Measurements from ENCODE around the gene POLRMT. TPM values are rescaled to one million over a fixed set of nuclear protein-coding genes. Genes with fewer than 3 reads are reported as not detected.

The POLRMT gene
- polyA plus RNA-seq, 1 experiment: 38.6 TPM

DNA sequence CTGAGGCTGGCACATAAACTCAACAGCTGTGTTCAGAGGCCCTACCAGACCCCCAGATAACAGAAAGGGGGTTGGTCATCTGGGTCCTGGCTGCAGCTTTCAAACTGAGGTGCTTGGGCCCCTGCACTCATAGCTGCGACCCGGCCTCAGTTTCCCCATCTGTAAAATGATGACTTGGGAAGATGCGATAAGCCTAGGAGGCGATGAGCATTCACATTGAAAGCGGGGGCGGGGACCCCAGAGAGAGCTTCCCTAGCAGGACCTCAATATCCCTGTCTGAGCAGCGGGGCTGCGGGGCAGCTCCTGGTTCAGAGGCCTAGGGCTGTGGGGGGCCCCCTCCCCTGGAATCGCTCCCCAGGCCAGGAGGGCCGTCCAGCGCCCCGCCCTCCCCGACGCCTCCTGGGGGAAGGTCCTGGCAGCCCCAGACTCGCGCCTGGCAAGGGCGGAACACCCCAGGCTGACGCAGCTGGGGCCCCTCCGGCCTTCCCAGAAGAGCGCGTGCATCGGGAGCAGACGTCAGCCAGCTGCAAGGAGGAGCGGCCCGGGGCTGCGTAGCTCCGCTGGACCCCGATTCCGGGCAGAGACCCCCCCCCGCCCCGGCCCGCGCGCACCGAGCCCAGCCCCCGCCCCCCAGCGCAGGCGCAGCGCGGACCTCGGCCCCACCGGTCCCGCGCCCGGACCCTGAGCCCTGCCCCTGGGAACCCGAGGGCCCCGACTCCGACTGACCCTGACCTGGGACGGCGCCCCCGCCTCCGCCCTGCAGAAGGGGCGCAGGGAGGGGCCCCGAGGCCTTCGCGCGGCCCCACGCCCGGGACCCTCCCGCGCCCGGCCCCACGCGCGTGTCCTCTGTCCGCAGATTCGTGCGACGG lies 46.3 kb upstream of the POLRMT start:
- H3K4me3 ChIP-seq (ENCODE audit: low read depth, low read length): peak overlapping the region; percentile 58
- ChIA-PET POLR2A (interaction anchor here (0.5 to 0.6 kb wide), 2 partner anchors 21 to 1195 kb away, joined by 4 read pairs; no protein-coding TSS in a partner anchor), CTCF (interaction anchor here (0.6 to 1.9 kb wide), 5 partner anchors 9 to 89 kb away, joined by 3 to 8 read pairs (median 3); no protein-coding TSS in a partner anchor)
- no peaks in the 10 kb centered on the region for H3K27me3 ChIP-seq (ENCODE audit: control insufficient read depth, insufficient read depth, low read length)
- DNase-seq (ENCODE audit: low read depth): no peak
- peaks cover 4% of the 10 kb centered on the region for H3K36me3 ChIP-seq (ENCODE audit: control insufficient read depth, insufficient read depth, low read length)
- TF ChIP-seq, protein P1, sequence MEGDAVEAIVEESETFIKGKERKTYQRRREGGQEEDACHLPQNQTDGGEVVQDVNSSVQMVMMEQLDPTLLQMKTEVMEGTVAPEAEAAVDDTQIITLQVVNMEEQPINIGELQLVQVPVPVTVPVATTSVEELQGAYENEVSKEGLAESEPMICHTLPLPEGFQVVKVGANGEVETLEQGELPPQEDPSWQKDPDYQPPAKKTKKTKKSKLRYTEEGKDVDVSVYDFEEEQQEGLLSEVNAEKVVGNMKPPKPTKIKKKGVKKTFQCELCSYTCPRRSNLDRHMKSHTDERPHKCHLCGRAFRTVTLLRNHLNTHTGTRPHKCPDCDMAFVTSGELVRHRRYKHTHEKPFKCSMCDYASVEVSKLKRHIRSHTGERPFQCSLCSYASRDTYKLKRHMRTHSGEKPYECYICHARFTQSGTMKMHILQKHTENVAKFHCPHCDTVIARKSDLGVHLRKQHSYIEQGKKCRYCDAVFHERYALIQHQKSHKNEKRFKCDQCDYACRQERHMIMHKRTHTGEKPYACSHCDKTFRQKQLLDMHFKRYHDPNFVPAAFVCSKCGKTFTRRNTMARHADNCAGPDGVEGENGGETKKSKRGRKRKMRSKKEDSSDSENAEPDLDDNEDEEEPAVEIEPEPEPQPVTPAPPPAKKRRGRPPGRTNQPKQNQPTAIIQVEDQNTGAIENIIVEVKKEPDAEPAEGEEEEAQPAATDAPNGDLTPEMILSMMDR (IDR thresholded peaks at IDR 0.05; ENCODE audit: insufficient read depth, low read depth, low read length): peak; percentile 10; the same call in 1 of the 2 replicates

DNA sequence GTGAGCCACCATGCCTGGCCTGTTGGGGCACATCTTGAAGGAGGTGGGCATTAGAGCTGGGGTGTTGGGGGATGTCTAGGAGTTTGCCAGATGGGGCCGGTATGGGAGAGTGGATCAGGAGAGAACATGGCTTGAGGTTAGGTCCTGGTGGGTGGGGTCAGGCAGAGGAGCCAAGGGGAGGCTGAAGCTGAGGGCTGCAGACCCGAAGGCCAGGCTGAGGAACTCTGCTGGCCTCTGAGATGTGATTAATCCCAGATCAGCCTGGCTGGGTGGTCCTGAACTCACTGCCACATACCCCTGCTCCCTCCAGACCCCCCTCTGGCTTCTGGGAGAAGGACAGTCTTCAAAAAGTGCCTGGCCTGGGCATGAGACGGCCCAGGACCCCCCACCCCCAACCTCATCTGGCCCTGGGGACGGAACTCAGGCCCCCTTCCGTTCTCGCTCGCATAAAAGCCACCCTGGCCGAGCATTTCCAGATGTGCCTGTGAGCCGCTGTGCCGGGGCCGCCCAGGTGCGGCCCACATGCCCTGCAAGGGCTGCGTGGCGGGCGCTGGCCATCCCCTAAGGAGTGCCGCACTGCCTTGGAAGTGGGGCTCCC lies 45.6 kb upstream of the POLRMT start:
- Histone ChIP-seq H3K36me3 (ENCODE audit: control insufficient read depth, insufficient read depth, low read length) (peaks cover 4% of the 10 kb centered on the region), H3K27me3 (ENCODE audit: control insufficient read depth, insufficient read depth, low read length) (no peaks in the 10 kb centered on the region), H3K4me3 (ENCODE audit: low read depth, low read length) (peak overlapping the region; percentile 58)
- ChIA-PET POLR2A (interaction anchor here (0.5 to 0.6 kb wide), 2 partner anchors 92 to 1195 kb away, joined by 4 to 8 read pairs; no protein-coding TSS in a partner anchor), CTCF (interaction anchor here (0.6 to 1.9 kb wide), 3 partner anchors 8 to 56 kb away, joined by 3 to 8 read pairs (median 3); no protein-coding TSS in a partner anchor)
- TF ChIP-seq, protein P1 (IDR thresholded peaks at IDR 0.05; ENCODE audit: insufficient read depth, low read depth, low read length): no peak
- DNase-seq (ENCODE audit: low read depth): no peak

DNA sequence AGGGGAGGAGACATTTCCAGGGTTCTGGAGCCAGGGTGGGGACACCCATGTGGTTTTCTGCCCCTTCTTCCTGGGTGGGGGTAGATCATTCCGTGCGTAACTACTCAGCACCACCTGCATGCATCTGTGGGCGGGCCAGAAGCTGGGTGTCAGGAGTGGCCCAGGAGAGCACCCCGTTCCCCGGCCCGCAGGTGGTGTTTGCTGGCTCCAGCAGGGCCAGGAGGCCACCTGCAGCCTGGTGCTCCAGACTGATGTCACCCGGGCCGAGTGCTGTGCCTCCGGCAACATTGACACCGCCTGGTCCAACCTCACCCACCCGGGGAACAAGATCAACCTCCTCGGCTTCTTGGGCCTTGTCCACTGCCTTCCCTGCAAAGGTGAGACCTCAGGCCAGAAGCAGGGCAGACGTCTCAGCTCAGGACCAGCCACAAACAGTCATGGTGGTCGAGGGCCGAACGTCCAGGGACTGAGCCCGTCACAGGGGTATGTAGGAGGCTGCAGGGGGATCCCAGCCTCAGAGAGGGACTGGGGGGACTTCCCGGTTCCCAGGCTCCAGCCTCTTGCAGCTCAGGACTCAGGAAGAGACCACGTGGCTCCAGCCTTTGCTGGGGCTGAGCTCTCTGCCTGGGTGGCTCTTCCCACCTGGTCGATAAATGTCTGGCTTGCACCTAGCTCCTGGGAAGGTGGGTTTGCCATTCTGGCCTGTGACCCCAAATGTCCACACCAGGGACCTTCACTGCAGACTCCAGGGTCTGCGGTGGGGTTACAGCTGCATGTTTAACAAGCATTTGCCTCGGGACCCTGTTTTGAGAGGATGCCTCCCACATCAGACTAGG lies 44.5 kb upstream of the POLRMT start:
- Histone ChIP-seq H3K36me3 (ENCODE audit: control insufficient read depth, insufficient read depth, low read length) (peaks cover 4% of the 10 kb centered on the region), H3K27me3 (ENCODE audit: control insufficient read depth, insufficient read depth, low read length) (no peaks in the 10 kb centered on the region), H3K4me3 (ENCODE audit: low read depth, low read length) (peak overlapping the region; percentile 74)
- ChIA-PET POLR2A (interaction anchor here (0.5 to 0.6 kb wide), 2 partner anchors 91 to 373 kb away, joined by 3 to 8 read pairs; no protein-coding TSS in a partner anchor), CTCF (interaction anchor here (1.0 to 2.4 kb wide), 3 partner anchors 14 to 146 kb away, joined by 3 to 11 read pairs (median 5); partner anchors contain the start of genes CDC34 and RNF126)
- TF ChIP-seq, protein P1 (IDR thresholded peaks at IDR 0.05; ENCODE audit: insufficient read depth, low read depth, low read length): no peak
- no peak for DNase-seq (ENCODE audit: low read depth)

DNA sequence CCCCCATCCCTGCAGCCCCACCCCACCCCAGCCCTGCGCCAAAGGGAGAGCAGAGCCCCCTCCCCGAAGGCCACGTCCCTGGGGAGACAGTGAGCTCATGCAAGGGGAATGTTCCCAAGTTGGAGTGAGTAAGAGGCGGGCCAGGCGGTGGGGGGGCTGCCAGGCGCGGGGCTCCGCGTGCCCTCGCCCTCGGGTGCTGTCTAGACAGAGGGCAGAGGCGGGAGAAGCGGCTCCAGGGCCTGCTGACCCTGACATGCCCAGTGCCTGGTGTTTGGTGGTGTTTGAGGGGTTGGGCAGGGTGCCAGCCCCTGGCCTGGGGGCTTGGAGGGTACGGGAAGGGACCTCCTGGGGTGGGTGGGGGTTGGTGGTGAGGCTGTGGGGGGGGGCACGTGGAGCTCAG lies 43.9 kb upstream of the POLRMT start:
- no peaks in the 10 kb centered on the region for H3K27me3 ChIP-seq (ENCODE audit: control insufficient read depth, insufficient read depth, low read length)
- TF ChIP-seq, protein P1 (IDR thresholded peaks at IDR 0.05; ENCODE audit: insufficient read depth, low read depth, low read length): no peak
- CTCF ChIA-PET: interaction anchor here (1.0 to 2.4 kb wide), 3 partner anchors 14 to 146 kb away, joined by 3 to 11 read pairs (median 5); partner anchors contain the start of genes CDC34 and RNF126
- POLR2A ChIA-PET: interaction anchor here (0.5 kb wide), 2 partner anchors 18 to 374 kb away, joined by 3 read pairs; partner anchors contain the start of gene PRSS57
- H3K36me3 ChIP-seq (ENCODE audit: control insufficient read depth, insufficient read depth, low read length): peaks cover 4% of the 10 kb centered on the region
- peak overlapping the region; percentile 74 for H3K4me3 ChIP-seq (ENCODE audit: low read depth, low read length)
- DNase-seq (ENCODE audit: low read depth): no peak

All from BJ (cell line).